Transverse colon (tissue), 4 donors: Measurements from ENCODE around the gene FREM2.

Experiments used
- CTCF ChIP-seq, 5 experiments: fragments of 200-600 bp in 3 of 5; fragments of 450-650 bp in 2 of 5; sonication (generic) in 3 of 5; IDR thresholded peaks; 1 replicate in 2 of 5; 2 replicates in 3 of 5; pipeline ENCODE4 v1.5.1; 2016 to 2017; ENCODE audit warnings: antibody characterized with exemption in 5 of 5, inconsistent platforms in 3 of 5, mild to moderate bottlenecking in 2 of 5, moderate library complexity in 1 of 5
- POLR2A ChIP-seq: fragments of 450-650 bp; IDR thresholded peaks from one replicate; pipeline ENCODE4 v1.6.1; 2016; ENCODE audit warnings: antibody characterized with exemption, mild to moderate bottlenecking, moderate library complexity
- POLR2AphosphoS5 ChIP-seq, 3 donors: sonication (generic); formaldehyde crosslinking; IDR thresholded peaks; one replicate each; pipeline ENCODE4 v1.6.1; 2016; ENCODE audit warnings: antibody characterized with exemption in 3 of 3

GRCh38 chr13:38743466-38743865 lies 56.6 kb downstream of the FREM2 start:
- no peak for TF ChIP-seq POLR2AphosphoS5 (IDR thresholded peaks at IDR 0.05)
- TF ChIP-seq POLR2A = no peak
- no peak for TF ChIP-seq CTCF (IDR thresholded peaks at IDR 0.05)
